ENCODE data around the gene BPGM.

BPGM gene

DNA sequence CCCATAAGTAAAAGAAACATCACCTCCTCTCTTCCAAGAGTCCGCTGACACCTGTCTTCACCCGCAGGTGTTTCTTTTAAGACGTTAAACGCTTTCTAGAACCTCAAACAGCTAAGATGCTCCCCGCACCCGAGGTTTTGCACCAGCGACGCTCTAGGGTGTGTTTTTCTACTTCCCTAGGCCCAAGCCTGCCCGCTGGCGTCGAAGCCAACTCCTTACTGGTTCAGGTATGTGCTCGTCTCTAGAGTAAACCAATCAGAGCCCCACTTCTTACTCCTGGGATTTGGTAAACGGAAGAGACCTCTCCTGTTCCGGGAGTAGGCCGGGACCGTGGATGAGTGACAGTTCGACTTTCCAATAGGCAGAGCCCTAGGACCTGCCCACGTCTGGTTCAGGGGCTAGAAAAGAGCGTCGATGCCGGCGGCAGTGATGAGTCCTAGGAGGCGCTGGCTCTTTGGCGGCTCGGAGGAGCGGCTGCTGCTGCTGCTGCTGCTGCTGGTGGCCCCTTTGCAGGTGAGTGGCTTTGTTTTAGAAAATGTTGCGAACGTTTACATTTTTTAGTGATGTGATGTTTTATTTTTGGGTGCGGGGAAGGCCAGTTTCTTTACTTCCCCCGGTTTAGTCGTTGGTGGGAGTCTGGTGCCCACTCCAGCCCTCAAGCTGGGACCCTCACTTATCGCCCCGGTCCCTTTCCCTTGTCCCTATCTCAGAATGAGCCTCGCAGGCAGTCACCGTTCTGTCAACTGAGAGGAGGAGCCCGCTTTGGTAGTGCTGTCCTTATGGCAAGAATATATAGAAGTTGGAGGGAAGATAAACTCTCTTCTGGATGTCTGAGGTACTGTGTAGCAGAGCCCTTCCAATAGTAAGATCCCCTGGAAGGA is at the start of gene BPGM:
Gene BPGM, plus strand, starts transcription at position 429 of the 881 bp plus-strand sequence. CDS start 14,655 bp downstream, outside the sequence.
- peak; percentile 89 to 92 for DNase-seq (ENCODE audit: low read depth in 2 of 2)

- no peak for DNase-seq (ENCODE audit: low read depth in 2 of 2)
Observed at GRCh38 chr7:134599371-134599770, 47.3 kb upstream of the BPGM start.

- DNase-seq (ENCODE audit: low read depth in 2 of 2), result no peak
Observed at GRCh38 chr7:134601459-134601858, 45.2 kb upstream of the BPGM start.

- no peak for DNase-seq (ENCODE audit: low read depth in 2 of 2)
Observed at GRCh38 chr7:134602881-134603451, 43.7 kb upstream of the BPGM start.

DNA sequence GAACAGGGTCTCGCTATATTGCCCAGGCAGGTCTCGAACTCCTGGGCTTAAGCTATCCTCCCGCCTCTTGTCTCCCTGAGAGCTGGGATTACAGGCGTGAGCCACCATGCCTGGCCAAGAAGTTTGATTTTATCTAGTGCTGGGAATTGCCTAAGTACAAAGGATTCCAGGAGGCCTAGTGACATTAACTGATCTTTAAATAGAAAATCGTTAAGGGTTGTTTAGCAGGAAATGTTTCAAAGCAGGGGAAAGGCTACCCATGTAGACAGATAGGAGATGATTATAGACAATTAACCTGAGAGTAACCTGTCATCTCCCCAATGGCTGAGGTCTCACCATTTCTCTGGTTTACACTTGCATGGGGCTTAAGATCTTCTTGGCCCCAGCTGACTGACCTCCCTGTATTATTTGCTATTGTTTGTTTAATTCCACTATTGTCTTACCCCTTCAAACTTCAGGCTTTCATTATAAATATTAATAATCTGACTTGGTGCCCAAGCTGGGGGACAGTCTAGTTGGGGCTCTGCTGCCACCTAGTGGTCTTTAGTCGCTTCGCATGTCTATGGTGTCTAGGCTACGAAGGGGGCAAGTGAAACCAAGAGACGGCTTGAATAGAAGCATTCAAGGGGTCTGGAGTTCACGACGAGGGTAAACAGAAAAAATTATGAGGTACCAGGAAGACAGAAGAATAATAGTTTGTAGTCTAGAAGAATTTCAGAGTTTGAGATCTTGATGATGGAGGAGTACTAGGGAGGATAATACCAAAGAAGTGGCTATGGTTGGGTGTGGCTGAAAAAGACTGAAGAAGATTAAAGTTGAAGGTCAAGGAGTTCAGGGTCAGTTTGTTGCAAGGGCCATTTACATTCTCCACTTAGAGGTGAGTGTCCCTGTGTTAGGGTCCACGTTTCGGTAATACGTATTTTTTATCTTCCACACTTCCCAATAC is 40.4 kb upstream of the BPGM start:
- peak; percentile 30 to 51 for DNase-seq (ENCODE audit: low read depth in 2 of 2)

- no peak for DNase-seq (ENCODE audit: low read depth in 2 of 2)
Observed at GRCh38 chr7:134611611-134612151, 35.0 kb upstream of the BPGM start.

- DNase-seq (ENCODE audit: low read depth in 2 of 2), result no peak
Observed at GRCh38 chr7:134612197-134612596, 34.5 kb upstream of the BPGM start.

GRCh38 chr7:134613623-134614347 is 32.9 kb upstream of the BPGM start:
- peak in 1 of 2 donors; percentile 23 for DNase-seq (ENCODE audit: low read depth in 2 of 2)

DNA sequence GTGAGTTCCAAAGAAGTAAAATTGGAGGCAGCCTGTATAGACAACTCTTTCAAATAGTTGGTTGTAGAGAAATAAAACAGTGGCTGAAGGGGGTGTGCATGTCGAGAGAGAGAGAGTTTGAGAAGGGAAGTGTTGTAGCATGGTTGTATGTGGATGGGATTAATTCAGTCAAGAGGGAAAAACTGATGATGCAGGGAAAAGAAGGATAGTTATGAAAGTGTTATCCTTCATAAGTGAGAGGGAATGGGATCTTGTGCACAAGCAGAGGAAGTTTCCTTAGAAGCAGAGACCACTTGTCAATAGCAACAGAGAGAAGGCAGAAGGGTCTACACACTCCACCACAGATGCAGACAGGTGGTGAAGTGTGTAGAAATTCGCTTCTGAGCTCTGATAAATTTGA is 30.0 kb upstream of the BPGM start:
- no peak for DNase-seq (ENCODE audit: low read depth in 2 of 2)

GRCh38 chr7:134618756-134619530 is 27.7 kb upstream of the BPGM start:
- no peak for DNase-seq (ENCODE audit: low read depth in 2 of 2)

DNA sequence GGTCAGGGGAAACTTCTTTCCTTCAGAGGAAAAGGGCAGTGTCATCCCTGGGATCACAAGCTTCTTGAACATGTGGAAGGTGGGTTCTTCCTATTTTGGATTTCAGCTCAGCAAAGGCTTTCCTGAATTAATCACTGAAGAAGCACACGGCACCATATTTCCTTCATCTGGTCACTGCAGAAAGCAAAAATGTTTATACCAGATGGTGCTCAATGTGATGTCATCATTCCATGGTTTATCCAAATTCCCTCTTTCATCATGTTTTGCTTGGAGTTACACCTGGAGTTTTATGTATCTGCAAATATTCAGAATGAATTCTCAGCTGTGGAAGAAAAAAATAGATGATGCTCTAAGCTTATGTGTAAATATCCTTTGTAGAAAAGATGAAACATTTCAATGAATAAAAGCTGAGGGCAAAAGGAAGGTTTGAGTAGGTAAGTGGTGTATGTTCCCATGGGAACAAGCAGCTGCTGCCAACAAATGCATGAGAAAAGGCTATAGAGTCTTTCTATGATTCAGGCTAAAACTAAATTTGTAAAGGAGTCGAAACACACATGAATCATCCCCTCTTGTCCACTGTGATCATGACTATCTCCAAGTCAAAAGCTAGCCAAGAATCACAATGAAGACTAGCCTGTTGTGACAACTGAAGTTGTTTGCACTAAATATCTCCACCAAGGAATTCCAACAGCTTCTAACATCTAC is 26.9 kb upstream of the BPGM start:
- no peak for DNase-seq (ENCODE audit: low read depth in 2 of 2)

DNA sequence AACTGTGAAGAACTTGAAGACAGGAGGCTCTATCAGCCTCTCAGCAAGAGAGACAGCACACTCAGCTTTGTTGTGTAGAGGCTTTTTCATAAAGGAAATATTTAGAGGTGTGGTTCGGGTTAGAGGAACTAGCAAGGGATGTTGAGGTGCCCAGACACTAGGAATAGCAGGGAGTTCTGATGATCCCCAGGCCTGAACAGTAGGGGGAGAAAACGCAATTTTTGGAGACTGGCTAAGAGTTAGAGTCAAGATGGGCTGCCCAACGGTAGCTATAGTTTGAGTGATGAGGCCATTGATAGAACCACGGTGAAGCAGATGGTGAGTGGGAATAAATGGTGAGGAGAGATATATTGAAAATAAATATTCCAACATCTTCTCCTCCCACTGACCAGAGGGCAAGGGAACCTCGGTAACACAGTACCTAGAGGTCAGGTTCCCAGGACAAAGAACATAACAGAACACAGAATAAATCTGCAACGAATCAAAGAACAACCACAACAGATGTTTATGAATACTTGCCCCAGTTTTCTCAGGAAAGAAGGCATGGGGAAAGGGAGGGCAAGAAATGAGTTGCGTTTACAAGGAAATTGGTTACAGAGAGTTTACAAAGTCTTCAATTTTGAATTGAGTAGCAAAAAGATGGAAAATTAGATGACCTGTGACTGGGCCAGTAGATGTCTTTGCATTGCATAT is 24.2 kb upstream of the BPGM start:
- DNase-seq (ENCODE audit: low read depth in 2 of 2), result no peak

- no peak for DNase-seq (ENCODE audit: low read depth in 2 of 2)
Observed at GRCh38 chr7:134623193-134623592, 23.5 kb upstream of the BPGM start.

- no peak for DNase-seq (ENCODE audit: low read depth in 2 of 2)
Observed at GRCh38 chr7:134625550-134625949, 21.1 kb upstream of the BPGM start.

DNA sequence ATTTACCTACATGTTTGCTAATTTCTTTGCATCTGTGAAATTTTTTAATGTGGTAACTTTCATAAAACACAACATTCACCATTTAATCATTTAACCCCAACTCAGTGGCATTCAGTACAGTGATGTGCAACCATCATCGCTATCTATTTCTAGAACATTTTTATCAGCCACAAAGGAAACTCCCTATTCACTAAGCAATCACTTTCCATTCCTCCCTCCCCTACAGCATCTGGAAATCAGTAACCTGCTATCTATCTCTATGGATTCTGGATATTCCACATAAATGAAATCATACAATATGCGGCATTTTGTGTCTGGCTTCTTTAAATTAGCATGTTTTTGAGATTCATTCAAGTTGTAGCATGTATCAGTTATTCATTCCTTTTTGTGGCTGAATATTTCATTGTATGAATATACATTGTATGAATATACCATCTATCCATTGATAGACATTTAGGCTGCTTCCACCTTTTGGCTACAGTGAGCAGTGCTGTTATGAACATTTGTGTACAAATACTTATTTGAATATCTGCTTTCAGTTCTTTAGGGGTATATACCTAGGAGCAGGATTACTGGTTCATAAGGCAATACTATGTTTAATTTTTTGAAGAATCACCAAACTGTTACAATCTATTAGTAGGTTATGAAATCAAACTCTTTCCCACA is 19.4 kb upstream of the BPGM start:
- no peak for DNase-seq (ENCODE audit: low read depth in 2 of 2)

DNA sequence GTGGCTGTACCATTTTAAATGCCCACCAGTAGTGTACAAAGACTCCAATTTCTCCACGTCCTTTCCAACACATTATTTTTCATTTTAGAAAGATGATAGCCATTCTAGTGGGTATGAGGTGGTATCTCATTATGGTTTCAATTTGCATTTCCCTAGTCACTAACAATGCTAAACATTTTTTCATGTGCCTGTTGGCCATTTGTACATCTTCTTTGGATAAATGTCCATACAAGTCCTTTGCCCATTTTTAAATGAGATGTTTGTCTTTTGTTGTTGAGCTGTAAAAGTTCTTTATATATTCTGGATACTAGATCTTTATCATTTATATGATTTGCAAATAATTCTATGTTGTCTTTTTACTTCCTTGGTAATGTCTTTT is 18.9 kb upstream of the BPGM start:
- no peak for DNase-seq (ENCODE audit: low read depth in 2 of 2)

GRCh38 chr7:134629445-134629844 is 17.2 kb upstream of the BPGM start:
- no peak for DNase-seq (ENCODE audit: low read depth in 2 of 2)

- DNase-seq (ENCODE audit: low read depth in 2 of 2), result no peak
Observed at GRCh38 chr7:134630237-134630636, 16.4 kb upstream of the BPGM start.

GRCh38 chr7:134630893-134631292 is 15.8 kb upstream of the BPGM start:
- no peak for DNase-seq (ENCODE audit: low read depth in 2 of 2)

Measured in stimulated activated CD4-positive, alpha-beta T cell treated with anti-CD3 and anti-CD28 coated beads, Interleukin-4, amount 100 ng/mL, for 48 hours (primary cell).